M059J (cell line): ENCODE results near the gene IDI2. TPM values are rescaled to one million over a fixed set of nuclear protein-coding genes. Genes with fewer than 3 reads are reported as not detected.
"Not testable (repeated sequence)": the region's sequence is repeated elsewhere in the genome, so short reads cannot be mapped to it uniquely, and the experiment has no call there.

Experiments
- DNase-seq: peaks from one replicate; pipeline ENCODE4 v3.0.0-alpha.2; 2012; ENCODE audit warnings: low read depth
- total RNA-seq: library from RNA; depleted of rRNA; stranded (reverse); fragments of >200 nt; shearing (Covaris generic); gene quantifications from 2 replicates; pipeline ENCODE4 v1.2.3, GENCODE V29; 2014; rRNA removed

IDI2 gene
- total RNA-seq = not detected in 2 replicates

DNA sequence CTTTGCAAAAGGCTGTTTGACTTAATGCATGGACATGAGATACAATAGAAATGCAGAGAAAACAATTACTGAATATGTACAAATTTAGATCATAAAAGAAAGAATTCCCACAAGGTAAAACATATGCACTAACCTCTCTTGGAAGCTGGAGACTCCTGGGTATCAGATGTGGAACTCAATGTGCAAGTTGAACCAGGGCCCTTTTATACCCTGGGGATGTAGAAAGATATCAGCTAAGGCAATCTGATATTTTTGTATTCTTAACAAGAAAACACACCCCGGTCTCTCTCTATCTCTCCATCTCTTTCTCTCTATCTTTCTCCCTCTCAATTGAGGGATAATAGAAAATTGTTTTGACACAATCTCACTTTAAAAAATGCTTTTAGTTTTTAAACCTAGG, at the start of gene IDI2:
TSS of gene IDI2 (minus strand) at position 177 of the 400 bp plus-strand sequence. CDS start 1,136 bp downstream, outside the sequence.
- no peak for DNase-seq

DNA sequence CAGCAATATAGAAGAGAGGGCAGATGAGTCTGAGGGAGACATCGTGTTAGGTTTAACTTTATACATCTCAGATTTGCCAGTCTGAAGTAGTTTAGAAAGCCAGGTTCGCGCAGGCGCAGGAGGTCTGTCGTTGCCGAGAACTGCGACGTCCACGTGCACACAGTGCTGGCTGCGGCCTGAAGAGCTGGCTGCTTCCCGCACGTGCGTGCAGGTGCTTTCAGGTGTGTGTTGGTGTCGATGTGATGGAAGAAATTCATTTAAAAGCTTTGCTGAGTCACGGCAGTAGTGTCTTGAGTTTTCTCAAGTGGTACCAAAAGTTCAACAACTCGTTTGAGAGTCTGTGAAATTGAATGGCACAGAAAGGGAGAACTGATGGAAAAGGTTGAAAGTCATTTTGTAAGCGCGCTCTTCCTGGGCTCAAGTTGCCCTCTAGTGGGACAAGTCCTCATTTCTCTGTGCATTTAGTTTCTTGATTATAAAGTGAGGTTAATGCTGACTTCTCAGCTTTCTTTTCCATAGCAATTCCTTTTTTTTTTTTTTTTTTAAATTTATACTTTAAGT, 49.2 kb upstream of the IDI2 start:
- DNase-seq = no peak

DNA sequence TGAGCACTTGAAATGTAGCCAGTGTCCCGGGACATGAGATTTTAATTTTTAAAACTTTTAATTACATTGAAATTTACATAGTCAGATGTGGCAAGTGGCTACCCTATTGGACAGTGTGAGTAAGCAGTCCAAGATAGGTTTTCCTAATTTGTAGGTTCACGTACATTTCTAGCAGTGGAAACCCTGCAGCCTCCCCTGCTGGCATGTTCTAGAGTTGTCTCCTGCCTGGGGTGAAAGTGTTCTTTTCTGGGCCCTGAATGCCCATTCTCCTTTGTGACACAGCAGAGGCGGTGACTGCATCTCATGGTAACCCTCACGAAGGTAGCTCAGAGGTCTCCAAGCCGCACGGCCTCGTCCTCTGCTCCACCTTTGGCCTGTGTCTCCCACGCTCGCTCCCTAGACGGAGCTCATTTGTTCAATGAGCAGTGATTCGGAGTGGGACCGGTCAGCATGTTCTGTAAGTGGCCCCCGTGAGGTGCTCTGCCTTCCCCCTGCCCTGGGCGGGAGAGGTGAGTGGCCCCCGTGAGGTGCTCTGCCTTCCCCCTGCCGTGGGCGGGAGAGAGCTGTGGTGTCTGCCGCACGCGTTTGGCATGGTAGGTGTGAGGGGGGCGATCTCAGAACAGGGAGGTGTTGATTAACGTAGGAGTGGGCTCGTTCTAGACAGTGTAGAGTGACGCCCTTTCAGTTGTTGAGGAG, 48.5 kb upstream of the IDI2 start:
- no peak for DNase-seq

DNA sequence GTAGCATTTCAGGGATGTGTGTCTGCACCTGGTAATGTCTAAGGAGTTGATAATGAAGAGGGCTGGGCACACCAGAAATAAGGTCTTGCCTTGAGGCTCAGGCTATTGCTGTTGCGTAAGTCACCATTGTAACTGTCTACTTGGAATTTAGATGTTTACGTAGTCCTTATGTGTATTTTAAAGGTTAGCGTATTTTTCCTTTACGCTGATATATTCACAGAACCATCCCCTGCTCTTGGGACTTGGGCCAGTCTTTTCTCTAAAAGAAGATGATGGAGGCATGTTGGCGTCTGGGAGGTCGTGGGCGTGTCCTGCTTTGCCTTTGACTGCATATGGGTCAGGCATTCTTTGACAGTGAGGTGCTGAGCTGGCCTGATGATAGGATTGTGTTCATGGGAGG, 45.3 kb upstream of the IDI2 start:
- DNase-seq = no peak

DNA sequence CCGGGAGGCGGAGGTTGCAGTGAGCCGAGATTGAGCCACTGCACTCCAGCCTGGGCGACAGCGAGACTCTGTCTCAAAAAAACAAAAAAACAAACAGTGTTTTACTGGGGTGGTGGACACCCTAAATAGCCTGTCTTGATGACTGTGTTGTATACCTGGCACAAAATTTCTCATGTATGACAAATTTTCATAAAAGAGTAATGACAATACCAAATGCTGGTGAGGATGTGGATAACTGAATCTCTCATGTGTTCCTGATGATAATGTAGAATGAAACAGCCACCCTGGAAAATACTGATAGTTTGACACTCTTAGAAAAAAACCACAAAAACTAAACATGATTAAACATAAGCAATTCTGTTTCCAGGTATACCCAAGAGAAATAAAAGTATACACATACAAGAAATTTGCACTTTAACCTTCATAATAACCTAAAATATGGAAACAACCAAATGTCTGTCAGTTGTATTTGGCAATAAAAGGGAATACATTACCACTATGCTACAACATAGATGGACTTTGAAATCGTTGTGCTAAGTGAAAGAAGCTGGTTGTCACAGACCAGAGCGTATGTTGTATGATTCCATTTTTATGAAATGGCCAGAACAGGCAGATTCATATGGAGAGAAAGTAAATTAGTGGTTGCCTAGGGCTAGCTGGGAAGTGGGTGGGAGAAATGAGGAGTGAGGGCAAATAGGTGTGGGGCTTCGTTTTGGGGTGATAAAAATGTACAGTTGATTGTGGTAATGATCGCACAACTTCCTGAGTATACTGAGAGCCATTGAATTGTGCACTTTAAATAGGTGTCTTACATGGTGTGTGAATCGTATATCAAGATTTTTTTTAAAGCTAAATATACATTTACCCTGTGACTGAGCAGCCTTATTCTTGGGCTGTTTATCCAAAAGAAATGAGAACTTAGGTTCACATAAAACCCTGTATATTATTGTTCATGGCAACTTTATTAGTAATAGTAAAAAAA, 43.0 kb upstream of the IDI2 start:
- no peak for DNase-seq

DNA sequence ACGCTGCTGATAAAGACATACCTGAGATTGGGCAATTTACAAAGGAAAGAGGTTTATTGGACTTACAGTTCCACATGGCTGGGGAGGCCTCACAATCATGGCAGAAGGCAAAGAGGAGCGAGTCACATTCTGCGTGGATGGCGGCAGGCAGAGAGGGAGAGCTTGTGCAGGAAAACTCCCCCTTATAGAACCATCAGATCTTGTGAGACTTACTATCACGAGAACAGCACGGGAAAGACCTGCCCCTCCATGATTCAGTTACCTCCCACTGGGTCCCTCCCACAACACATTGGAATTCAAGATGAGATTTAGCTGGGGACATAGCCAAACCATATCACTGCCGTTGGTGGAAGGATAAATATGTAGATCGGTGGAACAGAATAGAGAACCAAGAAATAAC, 41.1 kb upstream of the IDI2 start:
- DNase-seq = not testable (repeated sequence)

DNA sequence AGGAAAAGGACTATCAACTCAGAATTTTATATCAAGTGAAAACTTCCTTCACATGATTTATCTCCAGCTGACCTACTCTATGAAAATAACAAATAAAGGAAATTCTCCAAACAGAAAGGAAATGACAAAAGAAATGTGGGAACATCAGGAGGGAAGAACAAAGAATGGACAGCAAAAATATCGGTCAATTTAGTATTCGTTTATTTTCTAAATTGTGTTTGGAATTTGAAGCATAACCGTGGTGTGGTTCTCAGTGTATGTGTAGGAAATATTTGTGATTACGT, 39.2 kb upstream of the IDI2 start:
- DNase-seq = no peak

DNA sequence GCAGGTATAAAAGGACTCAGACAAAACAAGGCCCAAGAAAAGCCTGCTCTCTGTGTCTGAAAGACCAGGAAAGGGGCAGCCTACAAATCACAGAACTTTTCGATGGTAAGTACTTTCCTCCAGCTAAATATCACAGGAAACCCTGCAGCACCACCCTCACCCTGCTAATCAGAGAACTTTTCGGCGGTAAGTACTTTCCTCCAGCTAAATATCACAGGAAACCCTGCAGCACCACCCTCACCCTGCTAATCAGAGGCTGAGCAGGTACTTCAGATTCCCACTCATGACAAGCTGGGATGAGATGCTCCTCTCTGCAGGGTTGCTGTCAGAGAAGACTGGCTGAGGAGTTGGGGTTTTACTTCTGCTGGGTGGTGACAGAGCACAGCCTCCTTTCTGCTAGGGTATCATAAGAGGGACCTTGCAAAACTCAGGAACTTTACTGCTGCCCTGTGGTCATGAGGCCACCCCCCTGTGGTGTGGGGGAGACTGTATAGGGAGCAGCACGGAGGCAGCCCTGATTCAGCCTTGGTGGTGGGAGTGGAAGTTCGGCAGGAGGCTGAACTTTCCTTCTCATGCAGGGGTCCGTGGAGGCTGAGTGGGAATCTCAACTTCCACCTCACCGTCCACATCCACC, 37.7 kb upstream of the IDI2 start:
- no peak for DNase-seq

DNA sequence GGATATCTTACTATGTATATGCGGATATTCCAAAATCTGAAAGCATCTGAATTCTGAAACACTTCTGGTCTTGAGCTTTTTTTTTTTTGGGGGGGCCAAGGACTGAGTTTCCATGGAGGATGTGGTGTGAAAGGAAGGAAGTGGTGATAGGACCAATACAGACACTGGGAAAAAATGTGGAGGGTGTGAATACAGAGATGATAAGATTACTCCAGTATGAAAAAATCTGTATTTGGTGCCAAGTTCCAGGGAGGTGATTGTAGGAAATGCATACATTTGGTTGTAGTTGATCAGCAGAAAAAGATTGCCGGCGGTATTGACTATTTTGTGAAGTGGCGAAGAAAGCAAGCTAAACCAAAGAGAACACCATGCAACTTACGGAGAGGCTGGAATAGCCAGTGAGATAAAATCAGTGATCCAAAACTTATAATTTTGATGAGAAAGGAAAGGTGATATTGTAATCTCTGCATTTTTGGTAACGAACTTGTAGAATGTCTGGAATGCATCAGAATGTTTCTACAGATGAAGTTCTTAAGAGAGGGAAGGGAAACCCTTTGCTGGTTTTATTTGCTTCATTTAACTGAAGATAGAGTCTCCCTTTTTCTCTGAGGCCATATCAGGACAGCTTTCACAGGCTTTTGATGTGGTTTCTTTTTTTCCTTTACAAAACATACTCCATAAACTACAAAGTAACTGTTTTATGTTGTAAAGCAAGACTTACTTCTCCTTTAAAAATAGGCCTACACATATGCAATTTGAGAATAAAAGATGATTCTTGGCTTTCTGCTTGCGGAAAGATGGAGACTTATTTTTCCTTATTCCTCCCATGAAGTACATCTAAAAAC, 36.5 kb upstream of the IDI2 start:
- peak; percentile 12 for DNase-seq

DNA sequence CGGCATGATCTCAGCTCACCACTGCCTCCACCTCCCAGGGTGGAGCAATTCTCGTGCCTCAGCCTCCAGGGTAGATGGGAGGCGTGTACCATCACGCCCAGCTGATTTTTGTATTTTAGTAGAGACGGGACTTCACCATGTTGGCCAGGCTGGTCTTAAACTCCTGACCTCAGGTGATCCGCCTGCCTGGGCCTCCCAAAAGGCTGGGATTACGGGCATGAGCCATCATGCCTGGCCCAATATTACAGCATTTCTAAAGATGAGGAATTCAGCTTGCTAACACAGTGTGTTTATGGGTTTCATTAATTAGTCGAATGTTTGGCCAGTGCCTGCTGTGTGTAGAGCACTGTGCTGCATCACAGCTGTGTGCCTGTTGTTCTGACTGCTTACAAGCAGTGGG, 34.2 kb upstream of the IDI2 start:
- no peak for DNase-seq

DNA sequence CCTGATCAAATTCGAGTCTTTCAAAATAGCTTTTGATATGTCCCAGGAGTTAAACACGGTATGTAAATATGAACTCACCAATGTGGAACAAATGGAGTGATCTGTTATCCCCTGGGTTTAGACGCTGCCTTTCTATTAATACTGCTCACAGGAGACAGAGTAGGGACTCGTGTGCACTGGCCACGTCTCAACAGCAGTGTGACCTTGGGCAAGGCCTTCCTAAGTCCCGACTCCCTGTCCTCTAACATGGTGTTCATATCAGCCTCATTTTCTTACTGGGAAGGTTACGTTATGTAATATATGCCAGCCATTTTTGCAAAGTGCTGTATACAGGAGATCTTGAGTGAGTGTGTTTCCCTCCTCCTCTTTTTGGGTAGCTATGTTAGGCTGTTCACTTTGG, 32.4 kb upstream of the IDI2 start:
- DNase-seq = no peak

DNA sequence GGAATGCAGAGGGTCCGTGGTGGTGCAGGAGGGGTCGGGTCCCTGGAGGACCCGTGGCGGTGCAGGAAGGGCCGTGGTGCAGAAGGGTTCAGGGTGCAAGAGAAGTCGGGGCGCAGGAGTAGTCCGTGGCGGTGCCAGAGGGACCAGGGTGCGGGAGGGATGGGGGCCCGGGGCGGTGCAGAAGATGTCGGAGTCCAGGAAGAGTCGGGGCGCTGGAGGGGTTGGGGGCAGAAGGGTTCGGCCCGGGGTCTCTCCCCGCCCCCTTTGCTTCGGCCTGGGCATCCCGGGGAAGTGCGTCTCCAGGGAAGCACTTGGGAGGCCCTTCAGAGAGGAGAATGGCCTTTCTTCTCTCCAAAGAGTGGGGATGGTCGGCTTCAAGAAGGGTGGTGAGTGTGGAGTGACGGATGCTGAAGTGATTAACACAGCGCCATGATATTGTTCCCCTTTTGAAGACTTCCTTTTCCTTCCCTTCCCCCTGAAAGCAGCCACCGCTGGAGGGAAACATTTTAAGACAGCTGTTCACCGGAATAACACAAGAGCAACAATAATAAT, 31.5 kb upstream of the IDI2 start:
- DNase-seq = no peak

DNA sequence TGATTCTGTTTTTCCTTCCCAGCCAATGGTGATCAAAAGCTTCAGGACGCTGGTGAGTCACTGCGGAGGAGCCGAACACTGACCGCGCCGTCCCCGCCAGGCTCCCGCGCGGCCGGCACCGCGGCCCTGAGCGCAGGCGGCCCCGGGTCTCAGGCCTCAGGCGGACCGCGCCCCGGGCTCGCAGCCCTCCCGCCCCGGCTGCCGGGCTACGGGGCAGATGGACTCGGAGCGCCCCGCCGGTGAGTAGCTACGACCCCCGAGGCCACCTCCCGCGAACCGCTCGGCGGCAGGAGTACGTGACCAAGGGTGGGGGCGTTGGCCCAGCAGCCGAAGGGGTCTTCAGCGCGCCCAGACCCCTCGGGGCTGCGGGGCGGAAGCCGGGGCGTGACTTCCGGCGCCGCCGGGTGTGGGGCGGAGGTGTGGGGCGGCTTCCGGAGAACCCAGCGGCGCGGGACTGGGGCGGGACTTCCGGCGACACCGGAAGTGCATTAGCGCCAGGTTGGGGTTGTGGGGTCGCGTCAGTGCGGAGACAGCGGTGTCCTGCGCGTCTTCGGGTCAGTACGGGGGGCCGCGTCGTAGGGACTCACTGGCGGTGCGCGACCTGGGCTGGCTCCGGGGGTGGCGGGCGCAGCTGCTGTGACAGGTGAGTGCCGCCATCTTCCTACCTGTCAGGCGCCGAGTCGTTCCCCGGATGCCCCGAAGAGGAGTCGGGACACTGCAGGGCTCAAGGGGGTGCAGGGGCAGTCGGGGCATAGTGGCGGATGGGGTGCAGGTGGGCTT, 30.9 kb upstream of the IDI2 start, which contains the start of gene WDR37:
TSS of gene WDR37 (plus strand) at position 60 of the 780 bp plus-strand sequence. CDS start 15,771 bp downstream, outside the sequence.
- peak; percentile 83 for DNase-seq

DNA sequence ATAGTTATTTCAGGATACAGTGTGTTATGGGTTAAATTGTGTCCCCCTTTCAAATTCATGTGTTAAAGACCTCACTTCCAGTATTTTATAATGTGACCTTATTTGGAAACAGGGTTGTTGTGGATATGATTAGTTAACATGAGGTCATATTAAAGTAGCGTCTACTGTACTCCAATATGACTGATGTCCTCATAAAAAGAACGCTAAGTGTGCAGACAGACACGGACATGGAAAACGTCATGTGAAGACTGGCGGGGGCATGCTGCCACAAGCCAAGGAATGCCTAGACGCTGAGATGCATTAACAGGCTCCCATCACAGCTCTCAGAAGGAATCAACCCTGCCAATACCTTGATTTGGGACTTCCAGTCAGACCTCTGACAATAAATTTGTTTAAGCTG, 29.0 kb upstream of the IDI2 start:
- no peak for DNase-seq

DNA sequence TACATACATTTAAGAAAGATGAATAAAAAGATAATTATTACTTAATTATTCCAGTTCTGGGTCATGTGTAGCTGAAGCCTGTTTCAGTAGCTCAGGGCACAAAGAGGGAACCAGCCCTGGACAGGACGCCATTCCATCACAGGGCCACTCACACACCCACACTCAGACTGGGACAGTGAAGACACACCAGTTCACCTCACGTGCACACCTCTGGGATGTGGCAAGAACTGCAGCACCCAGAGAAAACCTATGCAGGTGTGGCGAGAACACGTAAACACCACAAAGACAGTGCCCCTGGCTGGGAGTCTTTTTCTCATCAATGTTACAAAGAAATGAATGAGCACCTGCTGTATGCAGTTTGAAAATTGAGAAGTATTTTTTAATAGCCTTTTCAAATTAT, 24.9 kb upstream of the IDI2 start:
- no peak for DNase-seq

DNA sequence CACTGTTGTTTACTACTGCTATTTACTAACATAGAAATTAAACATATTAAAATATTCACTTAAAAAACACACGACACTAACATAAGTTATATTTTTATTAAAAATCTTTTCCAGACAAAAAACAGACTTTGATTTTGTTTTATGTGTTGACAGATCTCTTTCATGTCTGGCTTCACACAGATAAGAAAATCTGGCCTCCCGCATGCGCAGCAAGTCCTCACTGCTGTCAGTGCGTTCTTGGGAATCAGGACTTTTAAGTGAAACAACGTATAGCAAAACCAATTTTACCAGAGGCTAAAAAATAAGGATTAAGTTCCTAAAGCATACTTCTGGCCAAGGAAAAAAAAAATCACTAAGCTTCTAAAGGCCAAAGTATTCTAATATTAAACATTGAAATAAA, 24.5 kb upstream of the IDI2 start:
- DNase-seq = no peak

DNA sequence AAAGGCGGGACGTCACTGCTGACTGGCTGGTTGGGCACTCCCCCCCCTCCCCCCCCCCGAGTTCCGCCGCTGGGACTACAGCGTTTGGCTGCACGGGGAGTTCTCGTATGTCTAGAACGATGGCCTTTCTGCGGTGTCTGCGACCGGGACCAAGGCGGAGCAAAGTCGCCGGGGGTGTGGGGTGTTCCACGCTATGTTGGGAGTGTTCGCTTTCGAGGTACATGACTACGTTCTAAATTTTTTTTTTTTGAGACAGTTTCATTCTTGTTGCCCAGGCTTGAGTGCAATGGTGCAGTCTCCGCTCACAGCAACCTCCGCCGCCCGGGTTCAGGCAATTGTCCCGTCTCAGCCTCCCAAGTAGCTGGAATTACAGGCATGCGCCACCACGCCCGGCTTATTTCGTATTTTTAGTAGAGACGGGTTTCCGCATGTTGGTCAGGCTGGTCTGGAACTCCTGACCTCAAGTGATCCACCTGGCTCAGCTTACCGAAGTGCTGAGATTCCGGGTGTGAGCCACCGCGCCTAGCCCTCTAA, 23.8 kb upstream of the IDI2 start:
- DNase-seq = no peak

DNA sequence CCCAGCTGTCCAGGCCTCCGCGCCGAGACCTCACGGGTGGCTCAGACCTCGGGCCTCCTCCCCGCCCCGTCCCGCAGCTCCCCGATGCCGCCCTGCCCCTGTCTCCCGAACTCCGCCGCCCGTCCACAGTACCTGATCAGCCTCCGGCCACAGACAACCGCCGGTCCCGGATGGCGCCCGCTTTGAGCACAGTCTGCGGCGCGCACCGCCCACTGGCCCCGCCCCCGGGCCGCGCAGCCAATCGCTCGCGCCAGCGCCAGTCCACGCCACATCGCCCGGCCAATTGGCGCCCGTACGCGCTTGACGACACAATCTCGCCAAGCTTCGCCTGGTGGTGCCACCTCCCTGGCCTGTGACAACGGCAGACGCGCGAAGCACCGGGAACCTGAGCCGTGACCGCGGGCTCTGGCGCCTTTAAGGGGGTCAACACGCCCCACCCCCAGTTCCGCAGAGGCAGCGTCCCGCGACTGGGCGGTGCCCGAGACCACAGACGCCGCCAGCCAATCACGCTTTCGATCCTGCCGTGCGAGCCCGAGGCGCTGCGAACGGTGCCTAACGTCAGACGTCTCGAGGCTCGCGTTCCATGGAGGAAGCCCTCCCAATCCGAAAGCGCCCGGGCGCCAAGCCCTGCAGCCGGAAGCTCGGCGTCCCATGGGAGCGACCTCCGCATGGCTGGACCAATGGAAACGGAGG, 23.2 kb upstream of the IDI2 start, which contains the start of gene IDI1:
TSS of gene IDI1 (minus strand) at position 388 of the 693 bp plus-strand sequence. CDS start at position 272, 116 bp downstream.
- DNase-seq = peak; percentile 94

DNA sequence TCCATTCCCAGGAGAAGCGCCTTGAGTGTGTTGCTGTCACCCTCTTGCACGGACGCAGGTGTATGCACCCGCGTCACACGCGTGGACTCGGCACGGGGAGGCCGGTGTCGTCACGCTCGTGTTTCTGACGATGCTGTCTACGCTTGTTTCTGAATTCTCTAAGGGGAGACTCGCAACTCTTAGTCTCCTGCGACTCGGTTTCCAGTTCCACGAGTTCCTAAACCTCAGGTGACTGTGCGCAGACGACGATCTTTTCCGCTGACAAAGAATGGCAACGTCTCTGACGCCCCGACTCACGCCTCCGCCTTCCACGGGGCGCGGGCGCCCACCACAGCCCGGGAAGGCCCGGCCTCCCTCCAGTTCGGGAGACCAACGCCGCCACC, 22.7 kb upstream of the IDI2 start:
- DNase-seq = no peak
